ENCODE measurements around the gene CD86. TPM values are rescaled to one million over a fixed set of nuclear protein-coding genes. Genes with fewer than 3 reads are reported as not detected.

The CD86 gene
- polyA plus RNA-seq, 1 donor from 2014 or later, result not detected

- Histone ChIP-seq H3K27ac (ENCODE audit: low read length) (peak overlapping the region; percentile 82), H2AFZ (ENCODE audit: low read depth, low read length) (no peak overlapping the region), H4K20me1 (ENCODE audit: insufficient read depth) (no peaks in the 10 kb centered on the region), H3K27me3 (ENCODE audit: insufficient read depth, low read depth, low read length) (no peaks in the 10 kb centered on the region), H3K36me3 (ENCODE audit: insufficient read depth, low read length) (no peaks in the 10 kb centered on the region), H3K9me3 (ENCODE audit: low read length) (no peaks in the 10 kb centered on the region), H3K4me2 (ENCODE audit: low read length) (no peak overlapping the region), H3K9ac (ENCODE audit: low read length) (no peak overlapping the region), H3K9me2 (ENCODE audit: insufficient read depth, low read length) (no peaks in the 10 kb centered on the region), H3F3A (ENCODE audit: insufficient read depth, low read length, poor library complexity, severe bottlenecking) (peaks cover 3% of the 10 kb centered on the region), H3K4me3 (ENCODE audit: low read length) (no peak overlapping the region), H3K79me2 (replicated peaks; ENCODE audit: insufficient read depth, low read length) (no peaks in the 10 kb centered on the region)
- TF ChIP-seq MXI1 (conservative IDR thresholded peaks at IDR 0.05; ENCODE audit: poor library complexity, severe bottlenecking) (no peak), TAF1 (IDR thresholded peaks at IDR 0.05; ENCODE audit: low read depth) (no peak), CTCF (IDR thresholded peaks at IDR 0.05; ENCODE audit: poor library complexity, severe bottlenecking) (no peak)
Measured at GRCh38 chr3:122098611-122099010, 43.4 kb downstream of the CD86 start.

GRCh38 chr3:122099255-122099654 lies 44.1 kb downstream of the CD86 start:
- TF ChIP-seq REST (IDR thresholded peaks at IDR 0.05; ENCODE audit: borderline replicate concordance) (no peak), RAD21 (conservative IDR thresholded peaks at IDR 0.05) (no peak), MXI1 (conservative IDR thresholded peaks at IDR 0.05; ENCODE audit: poor library complexity, severe bottlenecking) (no peak), EZH2 (IDR thresholded peaks at IDR 0.05; ENCODE audit: borderline replicate concordance, insufficient read depth, low read length, poor library complexity, severe bottlenecking) (no peak), CTCF (IDR thresholded peaks at IDR 0.05; ENCODE audit: poor library complexity, severe bottlenecking) (no peak), TAF1 (IDR thresholded peaks at IDR 0.05; ENCODE audit: low read depth) (no peak), EP300 (conservative IDR thresholded peaks at IDR 0.05; ENCODE audit: poor library complexity, severe bottlenecking) (no peak), POLR2AphosphoS5 (IDR thresholded peaks at IDR 0.05) (no peak), SMC3 (conservative IDR thresholded peaks at IDR 0.05; ENCODE audit: poor library complexity) (no peak)
- H2AFZ ChIP-seq (ENCODE audit: low read depth, low read length), result no peak overlapping the region
- no peaks in the 10 kb centered on the region for H3K79me2 ChIP-seq (replicated peaks; ENCODE audit: insufficient read depth, low read length)
- H3K27me3 ChIP-seq (ENCODE audit: insufficient read depth, low read depth, low read length), result no peaks in the 10 kb centered on the region
- H3K9ac ChIP-seq (ENCODE audit: low read length), result no peak overlapping the region
- H3K9me3 ChIP-seq (ENCODE audit: low read length), result no peaks in the 10 kb centered on the region
- H3K36me3 ChIP-seq (ENCODE audit: insufficient read depth, low read length), result no peaks in the 10 kb centered on the region
- H3F3A ChIP-seq (ENCODE audit: insufficient read depth, low read length, poor library complexity, severe bottlenecking), result peaks cover 3% of the 10 kb centered on the region
- H3K9me2 ChIP-seq (ENCODE audit: insufficient read depth, low read length), result no peaks in the 10 kb centered on the region
- H3K27ac ChIP-seq (ENCODE audit: low read length), result no peak overlapping the region
- H3K4me3 ChIP-seq (ENCODE audit: low read length), result no peak overlapping the region
- no peaks in the 10 kb centered on the region for H4K20me1 ChIP-seq (ENCODE audit: insufficient read depth)
- H3K4me2 ChIP-seq (ENCODE audit: low read length), result no peak overlapping the region

All from neural cell (in vitro differentiated cells).